ENCODE data around the gene TIMM10.

DNA sequence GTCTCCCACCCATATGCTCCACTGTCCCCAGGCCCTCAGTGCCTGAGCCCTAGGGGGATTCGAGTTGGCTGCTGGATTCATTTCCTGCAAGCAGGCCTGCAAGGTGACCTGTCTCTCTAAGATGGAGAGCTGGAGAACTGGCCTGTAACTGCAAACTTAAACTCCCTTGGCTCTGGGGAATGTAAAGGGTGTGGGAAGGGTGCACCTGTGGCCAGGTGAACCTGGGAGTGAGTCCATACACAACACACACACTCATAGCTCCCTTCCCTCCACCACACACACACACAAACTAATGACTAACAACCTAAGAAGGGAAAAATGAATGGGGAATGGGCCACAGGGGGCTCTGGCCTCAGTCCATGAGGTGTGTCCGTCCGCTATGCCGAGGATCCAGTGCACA is 21.4 kb upstream of the TIMM10 start:
- TF ChIP-seq GABPA (IDR thresholded peaks at IDR 0.05; ENCODE audit: low read depth) (no peak), POLR2AphosphoS5 (IDR thresholded peaks at IDR 0.05; ENCODE audit: low read depth) (no peak), SPI1 (IDR thresholded peaks at IDR 0.05; ENCODE audit: borderline replicate concordance, low read depth) (no peak)
- TF ChIP-seq, protein P1, sequence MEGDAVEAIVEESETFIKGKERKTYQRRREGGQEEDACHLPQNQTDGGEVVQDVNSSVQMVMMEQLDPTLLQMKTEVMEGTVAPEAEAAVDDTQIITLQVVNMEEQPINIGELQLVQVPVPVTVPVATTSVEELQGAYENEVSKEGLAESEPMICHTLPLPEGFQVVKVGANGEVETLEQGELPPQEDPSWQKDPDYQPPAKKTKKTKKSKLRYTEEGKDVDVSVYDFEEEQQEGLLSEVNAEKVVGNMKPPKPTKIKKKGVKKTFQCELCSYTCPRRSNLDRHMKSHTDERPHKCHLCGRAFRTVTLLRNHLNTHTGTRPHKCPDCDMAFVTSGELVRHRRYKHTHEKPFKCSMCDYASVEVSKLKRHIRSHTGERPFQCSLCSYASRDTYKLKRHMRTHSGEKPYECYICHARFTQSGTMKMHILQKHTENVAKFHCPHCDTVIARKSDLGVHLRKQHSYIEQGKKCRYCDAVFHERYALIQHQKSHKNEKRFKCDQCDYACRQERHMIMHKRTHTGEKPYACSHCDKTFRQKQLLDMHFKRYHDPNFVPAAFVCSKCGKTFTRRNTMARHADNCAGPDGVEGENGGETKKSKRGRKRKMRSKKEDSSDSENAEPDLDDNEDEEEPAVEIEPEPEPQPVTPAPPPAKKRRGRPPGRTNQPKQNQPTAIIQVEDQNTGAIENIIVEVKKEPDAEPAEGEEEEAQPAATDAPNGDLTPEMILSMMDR (IDR thresholded peaks at IDR 0.05; ENCODE audit: insufficient read depth, low read length): no peak
- TF ChIP-seq, protein P2, sequence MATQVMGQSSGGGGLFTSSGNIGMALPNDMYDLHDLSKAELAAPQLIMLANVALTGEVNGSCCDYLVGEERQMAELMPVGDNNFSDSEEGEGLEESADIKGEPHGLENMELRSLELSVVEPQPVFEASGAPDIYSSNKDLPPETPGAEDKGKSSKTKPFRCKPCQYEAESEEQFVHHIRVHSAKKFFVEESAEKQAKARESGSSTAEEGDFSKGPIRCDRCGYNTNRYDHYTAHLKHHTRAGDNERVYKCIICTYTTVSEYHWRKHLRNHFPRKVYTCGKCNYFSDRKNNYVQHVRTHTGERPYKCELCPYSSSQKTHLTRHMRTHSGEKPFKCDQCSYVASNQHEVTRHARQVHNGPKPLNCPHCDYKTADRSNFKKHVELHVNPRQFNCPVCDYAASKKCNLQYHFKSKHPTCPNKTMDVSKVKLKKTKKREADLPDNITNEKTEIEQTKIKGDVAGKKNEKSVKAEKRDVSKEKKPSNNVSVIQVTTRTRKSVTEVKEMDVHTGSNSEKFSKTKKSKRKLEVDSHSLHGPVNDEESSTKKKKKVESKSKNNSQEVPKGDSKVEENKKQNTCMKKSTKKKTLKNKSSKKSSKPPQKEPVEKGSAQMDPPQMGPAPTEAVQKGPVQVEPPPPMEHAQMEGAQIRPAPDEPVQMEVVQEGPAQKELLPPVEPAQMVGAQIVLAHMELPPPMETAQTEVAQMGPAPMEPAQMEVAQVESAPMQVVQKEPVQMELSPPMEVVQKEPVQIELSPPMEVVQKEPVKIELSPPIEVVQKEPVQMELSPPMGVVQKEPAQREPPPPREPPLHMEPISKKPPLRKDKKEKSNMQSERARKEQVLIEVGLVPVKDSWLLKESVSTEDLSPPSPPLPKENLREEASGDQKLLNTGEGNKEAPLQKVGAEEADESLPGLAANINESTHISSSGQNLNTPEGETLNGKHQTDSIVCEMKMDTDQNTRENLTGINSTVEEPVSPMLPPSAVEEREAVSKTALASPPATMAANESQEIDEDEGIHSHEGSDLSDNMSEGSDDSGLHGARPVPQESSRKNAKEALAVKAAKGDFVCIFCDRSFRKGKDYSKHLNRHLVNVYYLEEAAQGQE (IDR thresholded peaks at IDR 0.05; ENCODE audit: insufficient replicate concordance, low read depth): no peak

Measured in HL-60 (cell line).